ENCODE measurements around the gene ZSCAN25.
A peak's percentile ranks its signal among the peaks of the same experiment; 100 is the strongest.
"Not testable (repeated sequence)": the region's sequence is repeated elsewhere in the genome, so short reads cannot be mapped to it uniquely, and the experiment has no call there.

ZSCAN25 gene

DNA sequence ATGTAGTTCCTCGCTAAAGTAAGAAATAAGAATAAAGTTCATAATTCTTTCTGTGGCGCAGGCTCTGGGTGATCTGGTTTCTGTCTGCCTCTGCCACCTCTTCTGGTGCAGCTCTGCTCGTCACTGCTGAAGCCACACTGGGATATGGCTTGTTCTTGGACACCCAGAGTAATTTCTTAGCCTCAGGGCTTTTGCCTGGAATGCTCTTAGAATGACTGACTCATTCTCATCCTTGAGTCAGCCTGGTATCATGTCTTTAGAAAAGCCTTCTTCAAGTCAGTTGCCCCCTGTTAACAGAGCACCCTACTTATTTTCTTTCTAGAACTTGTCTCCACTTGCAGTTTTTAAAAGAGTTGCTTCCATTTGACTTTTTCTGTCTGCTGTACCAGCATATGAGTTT is 2.0 kb downstream of the ZSCAN25 start:
- no peak for DNase-seq

DNA sequence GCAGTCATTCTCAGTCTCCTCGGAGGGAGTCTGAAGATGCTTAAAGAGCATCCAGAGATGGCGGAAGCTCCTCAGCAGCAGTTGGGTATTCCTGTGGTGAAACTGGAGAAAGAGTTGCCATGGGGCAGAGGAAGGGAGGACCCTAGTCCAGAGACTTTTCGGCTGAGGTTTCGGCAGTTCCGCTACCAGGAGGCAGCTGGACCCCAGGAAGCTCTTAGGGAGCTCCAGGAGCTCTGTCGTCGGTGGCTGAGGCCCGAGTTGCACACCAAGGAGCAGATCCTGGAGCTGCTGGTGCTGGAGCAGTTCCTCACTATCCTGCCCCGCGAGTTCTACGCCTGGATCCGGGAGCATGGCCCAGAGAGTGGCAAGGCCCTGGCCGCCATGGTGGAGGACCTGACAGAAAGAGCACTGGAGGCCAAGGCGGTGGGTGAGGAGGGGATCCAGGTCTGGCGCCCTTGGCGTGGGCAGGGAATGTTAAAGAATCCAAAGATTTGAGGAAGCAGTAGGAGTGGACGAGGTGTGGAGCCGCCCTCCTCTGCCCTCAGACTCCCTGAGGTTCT is 2.9 kb downstream of the ZSCAN25 start:
- no peak for DNase-seq

DNA sequence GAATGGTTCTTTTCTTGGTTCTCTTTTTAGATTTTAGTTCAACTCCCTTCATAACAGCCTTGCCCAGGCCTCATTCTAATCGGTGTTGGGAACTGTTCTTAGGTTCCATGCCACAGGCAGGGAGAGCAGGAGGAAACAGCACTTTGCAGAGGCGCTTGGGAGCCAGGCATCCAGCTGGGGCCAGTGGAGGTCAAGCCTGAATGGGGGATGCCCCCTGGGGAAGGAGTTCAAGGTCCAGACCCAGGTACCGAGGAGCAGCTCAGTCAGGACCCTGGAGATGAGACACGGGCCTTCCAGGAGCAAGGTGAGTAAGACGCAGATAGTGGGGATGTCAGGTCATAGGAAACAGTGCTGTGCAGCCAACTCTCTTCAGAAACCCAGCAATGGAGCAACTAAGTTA is 4.5 kb downstream of the ZSCAN25 start:
- no peak for DNase-seq

DNA sequence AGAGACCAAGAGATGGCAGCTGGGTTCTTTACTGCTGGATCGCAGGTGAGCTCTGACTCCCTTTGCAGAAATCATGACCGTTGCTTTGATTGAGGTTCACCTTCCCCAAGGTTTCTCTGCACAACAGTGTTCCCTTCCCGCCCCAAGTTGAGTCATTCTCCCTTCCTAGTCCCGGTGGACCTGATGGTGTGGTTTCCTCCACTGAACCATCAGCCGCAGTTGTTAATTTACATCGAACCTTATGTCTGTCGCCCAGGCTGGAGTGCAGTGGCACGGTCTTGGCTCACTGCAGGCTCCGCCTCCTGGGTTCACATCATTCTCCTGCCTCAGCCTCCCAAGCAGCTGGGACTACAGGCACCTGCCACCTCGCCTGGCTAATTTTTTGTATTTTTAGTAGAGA is 5.8 kb downstream of the ZSCAN25 start:
- no peak for DNase-seq

DNA sequence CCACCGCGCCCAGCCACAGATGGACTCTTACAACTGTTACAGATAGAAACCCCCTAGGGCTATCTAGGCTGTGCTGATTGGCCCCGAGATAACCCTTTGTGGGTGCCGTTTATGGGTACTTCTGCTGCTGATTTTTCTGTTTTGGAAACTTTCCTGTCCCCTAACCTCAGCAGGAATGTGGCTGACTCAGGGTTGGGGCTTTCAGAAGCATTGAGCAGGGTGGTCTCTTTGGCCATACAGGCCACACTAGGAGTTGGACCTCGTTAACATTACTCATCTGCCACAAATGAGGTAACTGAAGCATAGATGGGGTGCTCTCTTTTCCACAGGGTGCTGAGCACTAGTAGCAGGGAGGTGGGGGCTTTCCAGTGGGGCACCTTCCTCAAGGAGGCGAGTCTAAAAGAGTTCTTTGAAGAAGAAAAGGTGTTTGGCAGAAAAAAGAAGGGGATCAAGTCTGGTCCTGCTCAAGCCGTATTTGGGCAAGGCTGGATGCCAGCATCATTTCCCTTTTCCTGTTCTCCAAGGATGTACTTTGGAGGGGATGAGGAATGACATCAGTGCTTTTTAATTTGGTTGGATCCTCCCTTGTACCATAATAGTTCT is 6.4 kb downstream of the ZSCAN25 start:
- DNase-seq = no peak

DNA sequence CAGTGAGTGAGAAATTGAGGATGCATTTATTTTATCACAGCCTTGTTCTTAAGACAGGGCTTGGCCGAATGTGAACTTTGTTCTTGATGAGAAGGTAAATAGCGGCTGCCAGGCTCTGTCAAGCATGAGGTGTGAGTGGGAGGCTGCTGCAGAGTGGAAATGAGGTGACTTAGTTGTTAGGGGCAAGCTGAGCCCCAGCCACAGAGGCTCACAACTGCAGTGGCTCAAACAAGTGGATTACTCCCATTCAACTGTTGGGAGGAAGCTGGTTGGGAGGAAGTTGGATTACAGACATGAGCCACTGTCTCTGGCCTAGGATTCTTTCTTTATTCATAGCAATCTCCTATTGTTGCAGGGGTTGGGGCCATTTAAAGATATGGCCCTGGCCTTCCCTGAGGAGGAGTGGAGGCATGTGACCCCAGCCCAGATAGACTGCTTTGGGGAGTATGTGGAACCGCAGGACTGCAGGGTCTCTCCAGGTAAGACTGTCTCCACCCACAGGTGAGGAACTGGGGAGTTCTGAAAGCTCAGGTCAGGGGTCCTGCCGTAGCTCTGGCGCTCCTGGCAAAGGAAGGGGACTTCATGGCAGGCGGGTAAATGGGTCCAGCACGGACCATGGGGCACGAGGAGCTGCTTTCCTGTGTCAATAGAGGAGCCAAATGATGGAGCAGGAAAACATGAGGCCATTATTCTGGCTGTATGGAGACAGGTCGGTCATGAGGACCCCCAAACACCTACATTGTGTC is 7.1 kb downstream of the ZSCAN25 start:
- DNase-seq = peak in 4 of 6 experiments; percentile 4 to 40 (median 28)

DNA sequence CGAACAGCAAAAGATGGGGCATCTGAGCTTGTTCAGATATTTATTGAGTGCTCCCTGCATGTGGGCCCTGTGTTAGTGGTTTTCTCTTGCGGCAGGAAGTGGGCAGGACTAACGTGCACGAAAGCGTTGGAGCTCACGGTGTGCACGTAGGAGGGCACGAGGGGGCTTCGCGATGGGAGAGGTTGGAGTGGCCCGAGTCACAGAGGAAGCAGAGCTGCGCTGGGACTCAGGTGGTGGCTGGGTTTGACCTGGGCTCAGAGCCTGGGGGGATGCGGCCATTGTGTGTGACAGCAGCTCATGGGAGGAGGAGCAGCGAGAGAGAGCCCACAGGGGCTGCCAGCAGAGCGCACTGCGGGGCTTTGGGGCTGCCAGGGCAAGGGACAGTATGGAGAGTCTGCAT is 7.7 kb downstream of the ZSCAN25 start:
- peak; percentile 50 to 86 (median 73) for DNase-seq

DNA sequence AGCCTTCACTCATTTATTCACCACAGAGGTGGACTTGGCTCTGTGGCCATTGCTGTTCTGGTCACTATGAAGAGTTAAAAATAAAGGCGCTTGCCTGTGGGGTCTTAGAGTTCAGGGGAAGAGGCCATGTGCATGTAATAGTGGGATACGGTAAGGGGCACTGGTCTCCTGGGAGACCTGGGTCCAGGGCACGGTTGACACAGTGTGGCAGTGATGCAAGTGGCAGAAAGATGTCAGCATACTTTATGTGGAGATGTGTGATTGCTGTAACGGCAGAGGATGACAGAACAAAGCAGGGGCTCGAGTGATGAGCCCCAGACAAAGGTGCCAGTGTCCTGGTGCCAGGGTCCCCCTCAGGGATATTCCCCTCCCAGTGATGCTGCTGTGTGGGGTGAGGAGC is 8.6 kb downstream of the ZSCAN25 start:
- DNase-seq = no peak

DNA sequence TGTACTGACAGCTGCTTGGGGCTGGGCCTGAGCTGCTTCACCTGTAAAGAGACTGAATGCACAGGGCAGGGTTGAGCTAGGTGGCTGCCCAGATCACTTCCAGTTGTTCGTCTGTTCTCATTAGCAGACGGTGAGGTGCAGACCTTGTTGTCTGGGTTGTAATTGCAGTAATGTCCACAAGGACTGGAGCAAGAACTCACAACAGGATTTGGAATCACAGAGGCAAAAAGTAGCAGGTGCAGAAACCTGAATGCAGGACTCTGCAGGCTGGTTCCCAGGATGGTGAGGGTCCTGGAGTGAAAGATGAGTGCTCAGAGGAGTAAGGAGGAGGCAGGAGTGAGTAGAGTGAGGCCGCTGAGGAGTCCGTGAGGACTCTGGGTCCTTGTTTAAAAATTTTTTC is 9.2 kb downstream of the ZSCAN25 start:
- no peak for DNase-seq

DNA sequence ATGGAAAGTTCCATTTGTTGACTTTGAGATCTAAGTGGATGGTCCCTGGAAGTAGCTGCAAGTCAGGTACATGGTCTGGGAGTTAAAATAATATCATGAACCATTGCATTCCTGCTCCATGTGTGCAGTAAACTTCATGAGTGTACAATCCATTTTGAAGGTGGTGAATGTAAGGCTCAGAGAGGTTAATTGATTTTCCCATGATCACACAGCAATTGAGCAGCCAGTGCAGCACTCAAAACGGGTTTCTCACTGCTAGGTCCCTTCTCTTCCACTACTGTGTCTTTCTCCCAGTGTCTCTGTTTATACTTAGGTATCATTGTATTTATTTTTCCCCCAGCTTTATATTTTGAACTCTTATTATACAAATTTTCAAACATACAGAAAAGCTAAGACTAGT is 9.9 kb downstream of the ZSCAN25 start:
- DNase-seq = no peak

DNA sequence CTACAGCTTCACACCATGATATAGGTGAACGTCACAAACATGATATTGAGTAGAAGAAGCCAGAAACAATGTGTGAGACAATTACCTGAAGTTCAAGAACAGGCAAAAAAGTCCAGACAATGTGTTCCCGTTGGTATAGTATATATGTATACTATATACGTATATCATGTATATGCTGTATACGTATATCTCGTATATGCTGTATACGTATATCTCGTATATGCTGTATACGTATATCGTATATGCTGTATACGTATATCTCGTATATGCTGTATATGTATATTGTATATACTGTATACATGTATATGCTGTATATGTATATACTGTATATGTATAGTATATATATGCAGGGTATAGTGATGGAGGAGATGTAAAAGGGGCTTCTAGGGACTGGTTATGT is 10.8 kb downstream of the ZSCAN25 start:
- no peak for DNase-seq

DNA sequence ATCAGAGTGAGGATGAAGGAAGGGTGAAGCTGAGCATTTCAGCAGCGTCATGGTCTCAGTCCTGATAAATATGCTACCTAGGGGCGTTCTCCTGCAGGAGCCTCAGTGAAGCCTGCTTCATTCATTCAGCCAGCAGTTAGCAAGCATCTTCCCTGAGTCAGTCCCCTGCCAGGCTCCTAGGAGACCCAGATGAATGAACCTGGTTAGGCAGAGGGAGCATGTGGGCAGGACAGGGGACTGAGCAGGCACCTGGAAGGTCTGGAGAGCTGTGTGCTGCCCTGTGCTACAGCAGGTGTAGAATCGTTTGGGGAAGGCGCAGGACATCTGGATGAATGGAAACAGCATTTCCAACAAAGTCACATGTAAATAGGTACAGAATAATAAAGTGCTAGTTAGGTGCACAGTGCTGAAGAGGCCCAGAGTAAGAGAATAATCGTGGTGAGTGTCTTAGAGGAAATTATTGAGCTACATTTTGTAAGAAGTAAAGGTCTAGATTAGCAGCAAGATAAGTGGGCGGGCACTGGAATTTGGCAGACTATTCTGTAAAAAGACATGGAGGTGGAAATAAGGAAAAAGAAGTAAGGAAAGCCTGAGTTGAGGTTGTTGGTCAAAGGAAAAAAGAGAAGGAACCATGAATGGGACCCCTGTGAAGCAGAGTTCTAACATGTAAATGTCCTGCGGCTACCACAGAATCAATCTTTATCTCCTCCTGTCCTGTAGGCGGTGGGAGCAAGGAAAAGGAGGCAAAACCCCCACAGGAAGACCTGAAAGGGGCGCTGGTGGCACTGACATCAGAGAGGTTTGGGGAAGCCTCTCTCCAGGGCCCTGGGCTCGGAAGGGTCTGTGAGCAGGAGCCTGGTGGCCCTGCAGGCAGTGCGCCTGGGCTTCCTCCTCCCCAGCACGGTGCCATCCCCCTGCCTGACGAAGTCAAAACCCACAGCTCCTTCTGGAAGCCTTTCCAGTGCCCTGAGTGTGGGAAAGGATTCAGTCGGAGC is 12.0 kb downstream of the ZSCAN25 start:
- DNase-seq = no peak

DNA sequence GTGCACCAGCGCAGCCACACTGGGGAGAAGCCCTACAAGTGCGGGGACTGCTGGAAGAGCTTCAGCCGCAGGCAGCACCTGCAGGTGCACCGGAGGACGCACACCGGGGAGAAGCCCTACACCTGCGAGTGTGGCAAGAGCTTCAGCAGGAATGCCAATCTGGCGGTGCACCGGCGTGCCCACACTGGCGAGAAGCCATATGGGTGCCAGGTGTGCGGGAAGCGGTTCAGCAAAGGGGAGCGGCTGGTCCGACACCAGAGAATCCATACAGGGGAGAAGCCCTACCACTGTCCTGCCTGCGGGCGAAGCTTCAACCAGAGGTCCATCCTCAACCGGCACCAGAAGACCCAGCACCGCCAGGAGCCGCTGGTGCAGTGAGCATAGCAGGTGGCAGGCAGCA is 12.9 kb downstream of the ZSCAN25 start:
- DNase-seq = no peak

DNA sequence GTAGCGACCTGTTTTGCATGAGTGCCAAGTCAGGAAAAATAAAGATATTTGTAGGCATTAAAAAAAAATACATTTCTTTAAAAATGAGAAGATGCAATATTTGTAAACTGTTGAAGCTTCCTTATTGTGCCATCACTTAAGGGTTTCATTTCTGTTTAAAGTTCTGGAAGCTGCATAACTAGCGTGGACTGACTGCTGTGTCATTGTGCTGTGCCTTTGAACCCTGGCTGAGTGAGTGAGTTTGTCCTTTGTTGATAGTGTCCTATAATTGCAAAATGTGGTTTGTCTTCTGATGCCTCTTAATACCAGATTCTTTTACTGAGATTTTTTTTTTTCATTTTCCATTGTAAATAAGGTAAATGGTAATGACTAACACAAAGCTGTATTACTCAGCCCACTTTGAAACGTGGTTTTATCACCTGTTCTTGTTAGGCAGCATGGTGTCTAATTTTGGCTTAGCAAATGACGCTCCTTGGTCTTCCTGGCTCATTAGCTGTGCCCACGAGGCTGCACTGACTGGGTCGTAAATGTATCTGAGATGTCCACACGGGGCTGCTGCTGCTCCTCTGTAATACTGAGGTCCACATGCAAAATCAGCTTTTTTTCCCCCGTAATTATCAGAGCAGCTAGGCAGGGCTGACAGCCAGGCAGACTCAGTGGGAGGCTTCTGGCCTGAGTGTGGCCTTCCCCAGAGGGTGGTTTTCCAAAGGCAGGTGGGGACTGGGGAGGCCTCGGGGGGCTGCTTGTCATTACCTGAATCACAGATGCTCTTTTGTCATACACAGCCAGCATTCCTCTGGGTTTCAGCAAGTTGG is 14.8 kb downstream of the ZSCAN25 start:
- DNase-seq = peak in 1 of 6 experiments; percentile 3

DNA sequence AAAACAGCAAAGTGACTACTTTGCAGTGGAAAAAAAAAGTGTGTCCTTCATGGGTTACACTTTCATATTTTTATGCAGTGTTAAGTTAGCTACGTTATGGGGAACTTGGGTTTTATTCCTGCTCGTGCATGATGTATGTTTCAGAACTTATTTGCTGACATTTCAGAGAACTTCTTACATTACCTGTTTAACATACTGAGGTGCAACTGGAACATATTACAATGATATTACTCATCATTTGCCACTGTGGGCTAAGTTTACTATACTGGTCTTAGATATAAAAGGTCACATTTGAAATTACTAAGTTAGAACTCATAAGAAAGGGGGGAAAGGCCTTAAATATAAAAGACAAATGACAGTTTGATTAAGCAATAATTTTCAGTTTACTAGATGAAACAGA is 20.7 kb downstream of the ZSCAN25 start:
- not testable (repeated sequence) for DNase-seq

DNA sequence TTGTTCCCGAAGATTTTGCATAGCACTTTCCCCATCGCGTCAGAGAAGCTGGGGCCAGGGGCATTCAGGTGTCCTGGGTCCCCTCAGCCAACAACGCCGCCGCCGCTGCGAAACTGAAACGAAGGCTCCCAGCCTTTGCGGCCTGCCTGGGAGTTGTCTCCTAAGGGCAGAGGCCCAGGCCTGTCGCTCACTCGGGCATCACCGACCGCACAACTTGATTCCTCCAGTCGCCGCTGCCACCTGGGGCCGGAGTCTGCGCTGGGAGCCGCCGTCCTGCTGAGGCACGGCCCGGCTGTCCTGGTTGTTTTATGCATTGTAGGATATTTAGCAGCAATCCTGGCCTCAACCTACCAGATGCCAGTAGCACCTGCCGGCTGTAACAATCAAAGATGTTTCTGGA is 22.0 kb downstream of the ZSCAN25 start:
- no peak for DNase-seq

DNA sequence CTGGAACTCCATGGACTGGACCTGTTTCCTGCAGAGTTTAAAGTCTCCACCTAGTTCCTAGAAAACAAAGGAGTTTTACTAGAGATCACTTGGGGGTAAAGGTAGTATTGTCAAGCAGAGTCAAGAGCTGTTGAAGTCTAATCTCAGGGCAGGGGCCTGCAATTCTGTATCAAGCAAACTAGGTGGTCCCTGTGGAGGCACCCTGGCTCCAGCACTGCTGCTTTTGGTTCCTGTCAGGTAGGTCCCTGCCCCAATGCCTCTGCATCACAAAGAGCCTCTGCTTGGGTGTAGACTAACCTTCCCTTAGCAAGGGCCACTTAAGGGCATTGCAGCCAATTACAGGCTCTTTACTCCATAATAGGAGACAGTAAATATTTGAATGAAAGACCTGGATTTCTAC is 22.5 kb downstream of the ZSCAN25 start:
- DNase-seq = no peak

DNA sequence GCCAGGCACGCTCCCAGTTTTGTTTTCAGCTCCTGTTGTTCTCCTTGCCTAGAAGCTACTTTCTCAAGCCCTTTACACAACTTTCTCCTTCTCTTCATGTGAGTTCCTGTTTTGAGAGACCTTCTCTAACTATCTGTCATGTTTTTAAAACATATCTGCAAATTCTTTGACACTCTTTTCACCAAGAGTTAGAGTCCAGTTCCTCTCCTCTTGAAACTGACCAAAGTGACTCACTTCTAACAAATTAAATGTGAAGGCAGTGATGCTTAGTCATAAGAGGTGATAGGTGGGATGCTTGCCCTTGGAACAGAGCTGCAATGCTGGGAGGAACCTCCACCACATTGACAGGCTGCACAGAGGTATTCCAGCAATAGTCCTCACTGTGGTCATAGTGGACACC is 25.3 kb downstream of the ZSCAN25 start:
- no peak for DNase-seq

DNA sequence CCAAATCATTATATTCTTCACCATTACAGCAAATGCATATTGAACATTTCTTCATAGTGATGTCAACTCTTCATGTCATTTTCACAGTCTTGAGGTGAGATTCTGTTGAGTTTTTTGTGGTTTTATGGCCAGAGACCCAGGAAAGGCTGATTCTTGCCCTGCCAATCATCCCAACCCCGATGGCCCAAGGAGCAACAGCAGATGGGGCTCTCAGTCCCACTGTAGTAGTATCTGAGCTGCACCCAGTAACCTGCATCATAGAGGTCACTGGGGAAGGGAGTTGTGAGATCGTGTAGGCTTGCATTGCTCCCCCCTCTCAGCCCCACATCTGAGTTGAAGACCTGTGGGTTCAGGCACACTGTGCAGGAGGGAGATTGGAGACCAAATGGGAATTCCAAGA is 26.7 kb downstream of the ZSCAN25 start:
- DNase-seq = no peak

DNA sequence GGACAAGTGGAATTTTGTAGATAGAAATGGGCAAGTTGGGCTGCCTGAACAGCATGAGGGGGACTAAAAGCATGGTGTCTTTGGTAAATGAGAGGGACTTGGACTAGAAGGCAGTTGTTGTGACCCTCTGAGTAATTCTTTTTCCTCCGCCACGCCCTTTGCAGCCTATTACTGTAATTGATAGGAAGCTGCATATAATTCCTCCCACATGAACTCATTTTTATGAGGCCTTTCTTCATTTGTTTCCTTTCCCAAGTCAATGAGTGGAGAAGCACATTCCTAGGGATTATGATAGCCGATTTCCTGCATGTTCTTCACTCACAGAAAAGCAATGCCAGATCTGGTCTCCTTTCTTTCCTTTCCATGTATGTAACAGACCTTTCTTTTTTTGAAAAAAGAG is 27.7 kb downstream of the ZSCAN25 start:
- DNase-seq = no peak

DNA sequence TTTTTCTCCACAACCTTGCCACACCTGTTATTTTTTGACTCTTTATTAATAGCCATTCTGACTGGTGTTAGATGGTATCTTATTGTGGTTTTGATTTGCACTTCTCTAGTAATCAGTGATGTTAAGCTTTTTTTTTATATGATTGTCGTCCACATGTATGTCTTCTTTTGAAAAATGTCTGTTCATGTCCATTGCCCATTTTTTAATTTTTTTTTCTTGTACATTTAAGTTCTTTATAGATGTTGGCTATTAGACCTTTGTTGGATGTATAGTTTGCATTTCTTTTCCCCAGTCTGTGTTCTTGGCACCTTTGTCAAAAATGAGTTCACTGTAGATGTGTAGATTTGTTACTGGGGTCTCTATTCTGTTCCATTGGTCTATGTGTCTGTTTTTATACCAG is 28.8 kb downstream of the ZSCAN25 start:
- no peak for DNase-seq

DNA sequence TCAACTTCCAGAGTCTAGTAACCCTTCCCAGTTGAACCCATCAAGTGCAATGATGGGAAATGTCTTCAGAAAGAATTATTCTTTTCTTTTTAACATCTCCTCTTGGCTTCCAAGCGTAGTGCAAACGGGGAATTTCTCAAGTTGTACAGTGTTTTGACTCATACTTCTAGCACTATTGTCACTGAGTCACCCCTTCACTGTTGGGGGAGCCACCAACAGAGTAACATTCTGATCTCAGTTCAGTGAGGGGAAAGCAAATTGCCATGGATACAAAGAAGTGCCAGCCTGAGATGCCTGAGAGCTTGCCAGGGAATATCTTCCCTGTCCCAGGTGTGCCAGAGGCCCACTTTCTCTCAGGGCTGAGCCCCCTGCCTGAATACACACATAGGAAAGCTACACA is 32.1 kb downstream of the ZSCAN25 start:
- no peak for DNase-seq

All from stimulated activated naive CD4-positive, alpha-beta T cell (primary cell).